Fibroblast of skin of left biceps (primary cell): ENCODE results near the gene TECPR2.

Source experiments
- DNase-seq, 2 experiments: peaks; one replicate each; pipeline ENCODE4 v3.0.0-alpha.2; 2013; ENCODE audit warnings: low read depth in 2 of 2

The TECPR2 gene

DNA sequence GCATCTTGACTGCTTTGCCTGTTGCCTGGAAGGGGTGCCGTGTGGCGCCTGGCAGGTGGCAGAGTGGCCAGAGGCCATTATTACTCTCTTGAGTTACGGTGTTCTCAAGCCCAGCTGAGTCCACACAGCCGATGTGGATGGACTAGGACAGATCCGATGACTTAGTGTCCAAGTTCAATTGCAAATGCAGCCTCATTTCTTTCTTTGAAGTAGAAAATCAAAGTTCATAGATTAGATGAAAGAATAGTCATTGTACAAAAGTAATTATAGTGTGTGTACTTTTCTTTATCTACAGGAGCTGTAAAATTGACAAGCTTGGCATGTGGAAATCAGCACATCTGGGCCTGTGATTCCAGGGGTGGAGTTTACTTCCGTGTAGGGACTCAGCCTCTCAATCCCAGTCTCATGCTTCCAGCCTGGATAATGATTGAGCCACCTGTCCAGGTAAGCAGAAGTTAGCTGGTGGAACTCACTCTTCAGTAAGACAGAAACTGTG is 102.2 kb downstream of the TECPR2 start:
- no peak for DNase-seq

DNA sequence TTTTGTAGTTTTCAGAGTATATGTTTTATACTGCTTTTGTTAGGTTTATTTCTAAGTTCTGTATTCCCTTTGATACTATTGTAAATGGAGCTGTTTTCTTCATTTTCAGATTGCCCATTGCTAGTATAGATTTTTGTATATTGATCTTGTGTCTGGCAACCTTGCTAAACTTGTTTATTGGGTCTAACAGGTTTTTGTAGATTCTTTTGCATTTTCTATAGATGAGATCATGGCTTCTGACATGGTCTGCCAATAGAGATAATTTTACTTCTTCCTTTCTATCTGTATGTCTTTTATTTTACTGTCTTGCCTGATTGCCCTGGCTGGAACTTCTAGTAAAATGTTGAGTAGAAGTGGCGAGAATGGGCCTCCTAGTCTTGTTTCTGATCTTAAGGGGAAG is 106.5 kb downstream of the TECPR2 start:
- DNase-seq = no peak

DNA sequence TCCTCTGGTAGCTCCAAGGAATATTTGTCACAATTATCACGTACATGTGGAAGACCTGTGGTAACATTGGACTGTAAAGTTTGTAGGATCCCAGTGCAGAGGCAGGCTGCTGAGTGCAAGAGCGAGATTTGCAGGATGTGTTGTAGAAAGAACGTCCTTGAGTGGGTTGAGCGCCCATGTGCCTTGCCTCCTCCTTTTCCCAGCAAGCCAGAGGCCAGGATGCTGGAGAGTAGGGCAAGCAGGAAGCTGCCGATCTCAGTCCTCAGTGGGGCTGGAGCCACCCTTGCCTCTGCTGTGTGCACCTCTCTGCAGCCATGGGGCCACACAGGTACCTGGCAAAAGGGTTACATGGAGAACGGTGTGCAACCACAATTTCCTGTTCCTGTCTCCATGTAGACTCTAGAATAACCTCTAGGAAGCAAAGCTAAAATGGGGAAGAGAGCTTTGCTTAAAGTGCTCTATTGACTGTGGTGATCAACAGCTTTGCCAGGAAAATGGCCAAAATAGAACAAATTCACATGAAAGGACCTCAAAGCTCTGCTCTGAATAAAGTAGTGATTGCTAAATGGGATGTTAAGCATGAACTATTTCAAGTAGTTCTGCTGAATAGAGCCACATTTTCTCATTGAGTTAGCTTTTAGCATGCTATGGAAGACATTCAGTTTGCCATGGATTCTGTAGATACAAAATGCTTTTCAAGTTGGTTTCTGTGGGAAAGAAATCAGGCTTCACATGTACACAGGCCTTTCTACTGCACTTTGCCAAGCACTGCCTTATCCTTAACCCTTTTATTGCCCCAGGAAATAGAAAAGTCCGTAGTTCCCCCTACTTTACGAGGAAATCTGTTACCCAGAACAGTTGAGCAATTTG is 109.4 kb downstream of the TECPR2 start:
- DNase-seq = no peak

- DNase-seq = no peak
Measured at GRCh38 chr14:102472791-102473150, 110.0 kb downstream of the TECPR2 start.

DNA sequence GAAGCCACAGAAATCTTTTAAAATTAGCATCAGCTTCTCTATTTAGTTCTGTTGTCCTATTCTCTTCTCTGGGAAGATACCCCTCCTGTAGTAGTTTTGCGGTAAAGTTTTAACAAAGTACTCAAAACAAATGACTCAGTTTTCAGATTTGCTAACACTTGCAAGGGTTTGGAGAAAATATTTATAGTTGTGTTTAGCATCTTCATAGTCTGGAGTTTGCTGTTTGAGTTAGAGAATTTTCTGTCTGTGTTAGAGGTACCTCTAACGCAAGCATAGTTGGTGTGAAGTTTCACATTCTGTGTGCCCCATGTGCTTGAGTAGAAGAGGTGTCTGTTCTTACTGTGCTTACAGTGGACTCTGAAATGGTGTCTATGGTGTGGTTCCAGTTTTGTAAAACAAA is 110.8 kb downstream of the TECPR2 start:
- no peak for DNase-seq

GRCh38 chr14:102474934-102475333 is 112.2 kb downstream of the TECPR2 start:
- DNase-seq = no peak

GRCh38 chr14:102479107-102479506 is 116.4 kb downstream of the TECPR2 start:
- DNase-seq = no peak

DNA sequence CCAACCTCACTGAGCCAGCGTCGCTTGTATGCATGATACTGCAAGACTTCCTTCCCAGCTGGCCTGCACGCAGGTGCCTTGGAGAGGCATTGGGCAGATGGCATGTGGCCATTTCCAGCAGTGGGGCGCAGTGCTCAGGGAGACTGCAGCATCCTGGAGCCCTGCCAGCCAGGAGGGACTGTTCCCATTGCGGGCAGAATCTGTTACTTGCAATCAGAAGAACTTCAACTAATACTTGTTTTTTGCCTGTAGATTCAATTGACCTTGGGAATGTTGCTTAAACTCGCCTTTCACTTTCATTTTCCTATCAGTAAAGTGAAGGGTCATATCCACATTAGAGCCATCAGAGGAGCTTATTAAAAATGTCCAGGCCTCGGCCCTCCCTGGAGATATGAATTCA is 117.0 kb downstream of the TECPR2 start:
- DNase-seq = no peak

- DNase-seq = no peak
Measured at GRCh38 chr14:102481371-102481770, 118.6 kb downstream of the TECPR2 start.

- no peak for DNase-seq
Measured at GRCh38 chr14:102481791-102482238, 119.1 kb downstream of the TECPR2 start.

- no peak for DNase-seq
Measured at GRCh38 chr14:102484316-102484715, 121.6 kb downstream of the TECPR2 start.

DNA sequence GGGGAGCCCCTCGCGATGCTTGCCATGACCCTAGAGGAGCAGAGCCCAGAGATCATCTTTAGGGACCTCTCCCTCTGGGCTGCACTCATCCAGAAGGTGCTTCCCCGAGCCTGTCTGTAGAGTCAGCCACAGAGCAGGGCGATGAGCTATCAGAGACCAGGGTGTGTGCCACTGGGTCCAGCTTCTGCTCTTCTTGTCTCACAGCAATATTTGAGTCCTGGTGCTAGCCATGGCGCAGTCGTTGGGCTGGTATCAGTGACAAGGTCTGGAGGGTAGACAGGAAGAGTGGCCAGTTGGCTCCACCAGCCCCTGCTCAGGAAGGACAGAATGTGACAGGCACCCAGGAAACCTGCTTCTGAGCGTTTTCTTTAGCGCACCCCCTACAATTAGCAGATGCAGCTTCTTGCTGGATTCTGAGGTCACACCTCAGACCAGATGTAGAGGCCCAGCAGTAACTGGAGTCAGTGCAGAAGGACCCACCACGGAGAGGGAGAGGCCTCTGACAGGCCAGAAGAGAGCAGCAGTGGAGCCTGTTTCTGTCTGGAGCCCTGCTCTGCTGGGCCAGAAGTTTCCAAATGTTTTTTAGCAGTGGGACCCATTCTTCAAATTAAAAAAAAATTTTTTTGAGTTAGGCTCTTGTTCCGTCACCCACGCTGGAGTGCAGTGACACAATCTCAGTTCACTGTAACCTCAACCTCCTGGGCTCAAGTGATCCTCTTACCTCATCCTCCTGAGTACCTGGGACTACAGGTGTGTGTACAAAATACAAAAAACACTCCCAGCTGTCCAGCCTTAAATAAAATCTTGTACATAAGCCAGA is 123.2 kb downstream of the TECPR2 start:
- no peak for DNase-seq

DNA sequence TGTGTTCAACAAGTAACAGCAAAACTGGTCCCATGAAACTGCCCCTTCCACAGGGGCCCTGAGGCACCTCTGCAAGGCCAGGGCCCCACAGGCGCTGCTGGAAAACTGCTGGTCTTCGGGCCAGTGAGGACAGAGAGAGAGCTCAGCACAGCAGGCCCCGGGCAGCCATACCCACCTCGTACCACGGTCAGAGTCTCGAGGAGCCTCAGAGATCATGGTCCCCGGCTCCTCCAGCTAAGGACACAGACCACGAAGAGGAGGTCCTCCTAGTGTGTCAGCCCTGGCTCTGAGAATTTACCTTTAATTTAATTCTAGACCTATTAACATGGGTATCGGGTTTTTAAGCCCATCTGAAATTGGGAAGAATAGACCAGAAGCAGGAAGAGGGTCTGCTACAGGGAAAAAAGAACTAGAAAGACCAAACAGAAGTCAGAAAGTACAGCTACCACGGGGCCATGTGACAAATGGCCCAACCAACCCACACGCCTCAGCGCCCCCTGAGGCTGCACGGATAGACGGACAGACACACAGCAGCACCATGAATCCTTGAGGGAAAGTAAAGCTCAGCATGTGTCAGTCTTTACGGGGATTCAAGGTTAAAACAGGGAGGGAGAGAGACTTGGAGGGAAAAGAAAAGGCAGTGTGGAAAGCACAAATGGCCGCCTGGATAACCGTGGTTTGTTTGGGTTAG is 123.9 kb downstream of the TECPR2 start:
- DNase-seq = no peak

GRCh38 chr14:102487204-102487577 is 124.5 kb downstream of the TECPR2 start:
- no peak for DNase-seq

- no peak for DNase-seq
Measured at GRCh38 chr14:102490456-102490855, 127.7 kb downstream of the TECPR2 start.

GRCh38 chr14:102491366-102491765 is 128.6 kb downstream of the TECPR2 start:
- DNase-seq = no peak

GRCh38 chr14:102491786-102492530 is 129.2 kb downstream of the TECPR2 start:
- DNase-seq = no peak

GRCh38 chr14:102492531-102492910 is 129.8 kb downstream of the TECPR2 start:
- DNase-seq = no peak

DNA sequence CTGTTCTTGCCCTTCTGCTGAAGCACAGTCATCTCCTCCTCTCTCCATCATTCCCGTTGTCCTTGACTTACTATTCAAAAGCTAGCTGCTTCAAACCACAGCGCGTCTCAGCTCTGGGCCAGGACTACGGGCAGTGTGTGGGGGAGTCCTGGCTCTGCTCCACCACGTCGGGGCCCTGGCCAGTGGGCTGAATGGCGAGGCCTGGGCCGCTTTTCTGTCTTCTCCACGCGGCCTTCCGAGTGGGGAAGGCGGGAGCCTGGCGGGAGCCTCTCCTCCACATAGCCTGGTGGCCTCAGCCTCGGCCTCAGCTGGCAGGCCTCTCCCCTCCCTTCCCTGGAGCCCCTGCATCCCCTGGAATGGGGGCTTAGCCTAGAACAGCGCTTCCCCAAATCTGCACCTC is 130.4 kb downstream of the TECPR2 start:
- no peak for DNase-seq

DNA sequence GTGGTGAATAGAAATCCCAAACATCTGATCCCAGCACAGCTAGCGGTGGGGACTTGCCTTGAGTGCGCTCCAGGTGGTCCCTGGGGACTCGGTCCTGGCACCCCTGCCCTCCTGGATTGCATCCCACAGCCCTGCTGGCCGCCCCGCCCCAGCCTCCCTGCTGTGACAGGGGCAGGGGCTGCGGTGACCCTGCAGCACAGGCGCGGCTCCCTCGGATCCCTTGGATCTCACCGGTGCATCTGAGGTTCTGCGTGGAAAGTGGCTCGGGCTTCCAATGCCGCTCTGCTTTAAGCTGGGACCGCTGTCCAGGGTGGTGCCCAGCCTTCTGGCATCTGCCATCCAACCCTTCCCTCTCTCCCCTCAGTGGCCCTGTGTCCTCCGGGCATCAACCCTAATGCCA is 130.8 kb downstream of the TECPR2 start:
- no peak for DNase-seq

DNA sequence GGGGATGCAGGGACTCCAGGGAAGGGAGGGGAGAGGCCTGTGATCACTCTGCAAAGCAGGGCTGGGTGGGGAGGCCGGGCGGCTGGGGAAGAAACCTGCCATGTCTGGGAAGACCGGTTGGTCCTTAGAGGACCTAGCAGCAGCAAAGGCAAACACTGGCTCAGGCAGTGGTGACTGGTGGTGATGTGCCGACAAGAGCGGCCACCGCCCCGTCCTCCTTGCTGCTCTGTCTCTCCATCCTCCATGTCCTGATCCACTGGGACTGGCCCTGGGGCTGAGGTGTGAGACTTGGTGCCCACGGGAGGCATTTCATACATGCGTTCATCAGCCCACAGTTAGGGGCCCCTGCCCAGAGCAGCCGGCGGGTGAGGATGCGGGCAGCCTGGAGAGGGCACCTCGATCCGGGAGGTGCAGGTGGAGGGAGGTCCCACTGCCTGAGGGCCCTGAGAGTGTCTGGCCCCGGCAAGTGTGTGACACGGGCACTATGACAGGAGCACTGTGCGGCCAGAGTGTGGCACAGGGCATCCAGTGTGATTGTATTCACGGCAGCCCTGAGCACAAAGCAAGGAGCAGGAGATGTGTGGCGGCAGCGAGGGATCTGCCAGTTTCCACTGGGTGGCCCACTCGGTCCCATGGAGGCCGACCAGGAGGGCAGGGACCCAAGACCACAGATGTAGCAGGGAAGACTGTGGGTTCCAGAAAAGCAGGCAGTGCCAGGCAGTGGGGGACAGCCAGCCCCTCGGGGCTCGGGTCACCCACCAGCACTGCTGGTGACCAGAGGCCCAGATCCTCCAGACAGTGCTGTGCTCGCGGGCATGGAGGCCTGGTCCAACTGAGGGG is 133.0 kb downstream of the TECPR2 start:
- DNase-seq = no peak
